SW480 (cell line): ENCODE results near the gene OSBP2.

Experiments
- DNase-seq: peaks from one replicate; pipeline ENCODE4 v3.0.0-alpha.2; 2016; ENCODE audit warnings: low spot score

The OSBP2 gene, protein sequence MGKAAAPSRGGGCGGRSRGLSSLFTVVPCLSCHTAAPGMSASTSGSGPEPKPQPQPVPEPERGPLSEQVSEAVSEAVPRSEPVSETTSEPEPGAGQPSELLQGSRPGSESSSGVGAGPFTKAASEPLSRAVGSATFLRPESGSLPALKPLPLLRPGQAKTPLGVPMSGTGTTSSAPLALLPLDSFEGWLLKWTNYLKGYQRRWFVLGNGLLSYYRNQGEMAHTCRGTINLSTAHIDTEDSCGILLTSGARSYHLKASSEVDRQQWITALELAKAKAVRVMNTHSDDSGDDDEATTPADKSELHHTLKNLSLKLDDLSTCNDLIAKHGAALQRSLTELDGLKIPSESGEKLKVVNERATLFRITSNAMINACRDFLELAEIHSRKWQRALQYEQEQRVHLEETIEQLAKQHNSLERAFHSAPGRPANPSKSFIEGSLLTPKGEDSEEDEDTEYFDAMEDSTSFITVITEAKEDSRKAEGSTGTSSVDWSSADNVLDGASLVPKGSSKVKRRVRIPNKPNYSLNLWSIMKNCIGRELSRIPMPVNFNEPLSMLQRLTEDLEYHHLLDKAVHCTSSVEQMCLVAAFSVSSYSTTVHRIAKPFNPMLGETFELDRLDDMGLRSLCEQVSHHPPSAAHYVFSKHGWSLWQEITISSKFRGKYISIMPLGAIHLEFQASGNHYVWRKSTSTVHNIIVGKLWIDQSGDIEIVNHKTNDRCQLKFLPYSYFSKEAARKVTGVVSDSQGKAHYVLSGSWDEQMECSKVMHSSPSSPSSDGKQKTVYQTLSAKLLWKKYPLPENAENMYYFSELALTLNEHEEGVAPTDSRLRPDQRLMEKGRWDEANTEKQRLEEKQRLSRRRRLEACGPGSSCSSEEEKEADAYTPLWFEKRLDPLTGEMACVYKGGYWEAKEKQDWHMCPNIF

DNA sequence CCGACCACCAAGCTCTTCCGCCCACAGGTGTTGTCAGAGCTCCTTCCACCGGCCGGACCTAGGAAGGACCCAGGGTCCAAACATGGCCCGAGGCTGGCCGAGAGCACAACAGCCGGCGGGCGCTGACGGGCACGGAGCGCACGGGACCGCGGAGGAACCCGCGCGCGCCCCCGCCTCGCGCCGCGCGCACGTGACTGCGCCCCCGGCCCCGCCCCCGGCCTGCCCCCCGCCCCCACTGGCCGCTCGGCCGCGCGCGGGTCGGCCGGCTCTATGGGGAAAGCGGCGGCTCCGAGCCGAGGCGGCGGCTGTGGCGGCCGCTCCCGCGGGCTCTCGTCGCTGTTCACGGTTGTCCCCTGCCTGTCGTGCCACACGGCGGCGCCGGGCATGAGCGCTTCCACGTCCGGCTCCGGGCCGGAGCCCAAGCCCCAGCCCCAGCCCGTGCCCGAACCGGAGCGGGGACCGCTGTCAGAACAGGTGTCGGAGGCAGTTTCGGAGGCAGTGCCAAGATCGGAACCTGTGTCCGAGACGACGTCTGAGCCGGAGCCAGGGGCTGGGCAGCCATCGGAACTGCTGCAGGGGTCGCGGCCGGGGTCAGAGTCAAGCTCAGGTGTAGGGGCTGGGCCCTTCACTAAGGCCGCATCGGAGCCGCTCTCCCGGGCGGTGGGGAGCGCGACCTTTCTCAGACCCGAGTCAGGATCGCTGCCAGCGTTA, at the start of gene OSBP2:
TSS of gene OSBP2 (plus strand) at position 235 of the 711 bp plus-strand sequence. CDS start at position 271, 36 bp downstream.
- peak; percentile 39 for DNase-seq

DNA sequence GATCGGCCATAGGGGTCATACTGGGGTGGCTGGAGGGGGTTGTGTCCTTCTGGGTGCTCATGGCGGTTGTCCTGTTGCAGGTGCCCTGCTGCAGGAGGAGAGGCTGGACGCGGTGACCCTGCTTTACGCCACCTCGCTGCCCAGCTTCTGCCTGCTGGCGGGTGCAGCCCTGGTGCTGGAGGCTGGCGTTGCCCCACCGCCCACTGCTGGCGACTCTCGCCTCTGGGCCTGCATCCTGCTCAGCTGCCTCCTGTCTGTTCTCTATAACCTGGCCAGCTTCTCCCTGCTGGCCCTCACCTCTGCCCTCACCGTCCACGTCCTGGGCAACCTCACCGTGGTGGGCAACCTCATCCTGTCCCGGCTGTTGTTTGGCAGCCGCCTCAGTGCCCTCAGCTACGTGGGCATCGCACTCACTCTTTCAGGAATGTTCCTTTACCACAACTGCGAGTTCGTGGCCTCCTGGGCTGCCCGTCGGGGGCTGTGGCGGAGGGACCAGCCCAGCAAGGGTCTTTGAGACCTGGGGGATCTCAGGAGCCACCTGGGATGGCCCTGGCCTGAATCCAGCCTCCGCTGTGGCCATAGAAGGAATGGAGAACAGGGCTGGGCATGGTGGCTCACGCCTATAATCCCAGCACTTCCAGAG, 48.0 kb upstream of the OSBP2 start:
- DNase-seq: no peak

DNA sequence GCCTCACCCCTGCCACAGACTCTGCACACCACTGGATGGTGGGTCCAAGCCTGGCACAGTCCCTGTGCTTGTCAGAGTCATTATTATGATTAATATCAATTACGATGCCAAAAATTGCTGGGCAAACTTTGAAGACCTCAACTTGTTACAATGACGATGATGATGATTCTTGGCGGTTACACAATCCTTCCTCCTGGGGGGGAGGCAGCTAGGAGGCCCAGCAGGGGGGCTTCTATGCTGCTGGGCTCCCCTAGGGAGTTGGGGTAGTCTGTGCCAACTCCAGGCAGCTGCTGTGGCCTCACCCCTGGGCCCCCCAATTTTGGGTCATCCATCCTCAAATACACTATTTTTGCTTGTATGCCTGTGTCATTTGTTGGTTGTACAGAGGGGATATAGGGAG, 47.1 kb upstream of the OSBP2 start:
- DNase-seq: no peak

GRCh38 chr22:30648825-30649224, 45.8 kb upstream of the OSBP2 start:
- no peak for DNase-seq

GRCh38 chr22:30649430-30650007, 45.2 kb upstream of the OSBP2 start:
- peak; percentile 91 for DNase-seq

DNA sequence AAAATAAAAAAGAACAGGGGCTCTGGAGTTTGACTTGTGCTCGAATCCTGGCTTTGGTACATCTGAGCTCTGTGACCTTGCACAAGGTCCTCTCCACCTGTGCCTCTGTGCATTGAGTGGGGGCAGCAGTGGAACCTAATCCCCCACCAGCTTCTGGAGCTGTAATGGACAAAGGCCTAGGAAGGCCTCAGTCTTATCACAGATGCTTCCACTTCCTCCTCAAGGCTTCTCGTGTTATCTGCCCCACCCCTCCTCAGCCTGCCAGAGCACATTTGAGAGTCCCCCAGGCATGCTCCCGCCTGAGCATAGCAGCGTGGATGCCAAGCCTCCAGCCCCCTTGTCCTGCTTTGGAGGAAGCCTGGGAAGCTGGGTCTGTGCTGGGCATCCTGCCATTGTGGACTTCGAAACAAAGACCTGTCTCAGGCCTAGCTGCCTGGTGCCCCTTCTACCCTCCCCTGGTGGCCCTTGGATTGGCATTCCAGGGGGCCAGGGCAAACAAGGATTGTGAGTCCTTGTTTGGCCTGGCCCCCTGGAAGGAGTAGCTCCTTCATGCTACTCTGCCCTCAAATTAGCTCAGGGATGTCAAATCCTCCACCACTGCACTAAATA, 44.1 kb upstream of the OSBP2 start:
- DNase-seq: no peak

- no peak for DNase-seq
These were observed 41.8 kb upstream of the OSBP2 start for GRCh38 chr22:30652852-30653251.

- DNase-seq: no peak
These were observed 40.3 kb upstream of the OSBP2 start for GRCh38 chr22:30654361-30654760.

- DNase-seq: no peak
These were observed 39.1 kb upstream of the OSBP2 start for GRCh38 chr22:30655532-30655931.

- DNase-seq: no peak
These were observed 32.6 kb upstream of the OSBP2 start for GRCh38 chr22:30662040-30662439.

DNA sequence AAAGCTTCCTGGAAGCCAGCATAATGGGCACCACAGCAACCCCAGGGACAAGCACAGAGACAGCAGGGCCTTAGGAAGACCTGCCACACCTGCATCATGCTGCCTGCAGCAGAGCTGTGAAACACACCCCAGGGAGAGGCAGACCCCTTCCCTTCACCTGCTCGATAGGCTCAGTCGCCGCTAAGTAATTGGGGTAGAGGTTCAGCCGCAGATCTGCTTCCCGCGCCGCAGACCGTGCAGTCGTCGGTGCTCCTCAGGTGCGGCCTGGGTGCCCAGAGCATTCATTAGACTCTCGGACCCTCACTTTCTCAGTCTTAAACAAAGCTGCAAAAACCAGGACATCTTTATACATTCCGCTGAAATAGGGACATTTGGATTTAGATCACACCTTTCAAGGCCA, 29.9 kb upstream of the OSBP2 start:
- no peak for DNase-seq

DNA sequence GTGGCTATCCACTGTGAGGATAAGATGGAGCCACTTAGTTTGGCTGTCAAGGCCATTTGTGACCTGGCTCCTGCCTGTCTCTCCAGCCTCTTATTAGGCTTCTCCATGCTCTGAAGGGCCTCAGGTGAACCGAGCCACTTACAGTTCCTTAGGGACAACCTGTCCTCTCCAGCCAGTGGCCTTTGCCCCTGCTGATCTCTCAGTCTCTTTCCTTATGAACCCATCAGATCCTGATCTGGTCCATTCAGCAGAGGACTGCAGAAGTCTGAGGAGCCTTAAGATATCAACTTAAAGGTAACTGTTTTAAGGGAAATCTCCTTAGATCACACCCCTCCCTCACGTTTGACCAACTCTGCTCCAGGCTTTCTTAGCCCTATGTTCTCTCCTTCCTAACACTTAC, 29.4 kb upstream of the OSBP2 start:
- no peak for DNase-seq

DNA sequence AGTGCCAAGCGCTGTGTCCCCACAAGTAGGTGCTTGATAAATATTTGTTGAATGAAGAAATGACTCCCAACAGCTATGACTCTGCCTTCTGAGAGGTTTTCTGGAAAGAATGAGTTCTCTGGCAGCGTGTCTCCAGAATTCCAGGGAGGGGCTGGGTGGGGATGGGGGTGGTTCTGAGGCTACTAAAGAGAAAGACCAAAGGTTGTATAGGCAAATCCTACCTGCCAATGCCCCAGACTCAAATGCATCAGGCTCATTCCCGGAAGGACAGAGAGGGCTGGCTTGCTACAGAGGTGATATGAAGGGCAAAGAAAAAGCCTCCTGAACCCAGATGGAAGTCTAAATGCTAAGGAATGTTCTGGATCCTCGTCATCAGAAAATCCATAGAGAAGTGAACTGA, 28.9 kb upstream of the OSBP2 start:
- no peak for DNase-seq

- DNase-seq: peak; percentile 18
These were observed 27.6 kb upstream of the OSBP2 start for GRCh38 chr22:30667107-30667493.

DNA sequence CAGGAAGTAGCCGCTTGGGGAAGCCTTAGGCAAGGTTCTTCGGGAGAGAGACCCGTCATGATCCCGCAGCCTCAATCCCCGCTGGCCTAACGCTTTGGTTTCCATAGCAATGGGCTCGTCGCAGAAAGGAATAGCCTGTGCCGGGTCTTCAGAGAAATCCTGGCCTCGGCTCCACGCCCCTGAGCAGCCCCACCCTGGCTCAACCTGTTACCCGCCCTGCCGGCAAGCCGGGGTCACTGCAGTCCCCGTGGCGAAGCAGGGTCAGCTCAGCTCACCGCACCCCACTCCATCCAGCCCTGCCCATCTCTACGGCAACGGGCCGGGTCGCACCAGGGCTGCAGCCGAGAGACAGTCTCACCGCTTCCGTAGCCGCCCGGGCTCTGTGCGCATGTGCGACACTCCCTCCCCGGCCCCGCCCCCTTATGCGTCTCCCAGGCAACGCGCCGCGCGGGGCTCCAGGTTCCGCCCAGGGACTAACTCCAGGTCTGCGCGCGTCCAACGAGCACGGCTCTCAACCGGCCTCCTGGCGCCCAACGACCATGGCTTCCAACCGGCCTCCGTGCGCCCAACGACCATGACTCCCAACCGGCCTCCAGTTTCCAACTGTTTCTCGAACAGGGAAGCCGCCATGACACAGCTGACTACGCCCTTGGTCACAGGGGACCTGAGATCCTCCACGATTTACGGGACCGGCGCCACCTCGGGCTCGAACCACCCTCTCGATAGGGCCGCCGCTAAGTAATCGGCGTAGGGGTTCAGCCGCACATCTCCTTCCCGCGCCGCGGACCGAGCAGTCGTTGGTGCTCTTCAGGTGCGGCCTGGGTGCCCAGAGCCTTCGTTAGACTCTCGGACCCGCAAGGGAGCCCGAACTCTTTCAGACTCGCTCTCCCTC, 26.9 kb upstream of the OSBP2 start, which contains the start of gene DUSP18:
TSS of gene DUSP18 (minus strand) at position 382 of the 892 bp plus-strand sequence. CDS start 3,872 bp downstream, outside the sequence.
- peak; percentile 89 for DNase-seq

DNA sequence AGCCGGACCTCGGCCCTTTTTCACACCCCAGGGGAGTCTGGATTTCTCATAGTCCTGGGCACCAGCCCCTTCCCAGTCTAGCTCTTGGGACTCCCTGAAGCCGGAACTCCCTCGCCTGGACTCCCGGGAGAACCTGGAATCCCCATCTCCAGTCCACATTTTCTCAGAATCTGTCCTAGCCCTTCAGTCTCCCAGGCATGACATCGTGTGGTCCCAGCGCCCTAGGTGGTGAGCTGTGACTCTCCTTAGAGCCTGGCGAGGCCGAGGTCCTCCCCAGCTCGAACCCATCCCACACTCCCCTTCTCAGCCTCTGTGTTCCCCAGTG, 26.3 kb upstream of the OSBP2 start:
- DNase-seq: no peak

DNA sequence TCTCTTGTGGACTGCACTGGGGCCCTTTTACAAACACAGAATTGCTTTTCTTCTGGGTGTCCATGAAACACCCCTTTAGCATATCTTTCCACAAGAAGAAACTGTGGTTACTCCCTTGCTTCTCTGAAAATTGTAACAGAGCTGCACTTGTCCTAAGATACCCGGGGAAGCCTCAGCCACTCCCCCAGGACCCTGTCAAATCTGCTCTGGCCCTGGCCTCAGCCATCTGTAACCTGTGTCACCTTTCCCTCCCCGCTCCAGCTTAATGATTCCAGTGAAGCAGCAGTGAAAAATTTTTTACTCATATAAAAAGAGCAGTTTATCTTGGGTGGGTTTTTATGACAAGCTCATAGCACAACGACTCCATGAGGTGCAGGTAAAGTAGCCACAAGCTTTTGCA, 23.6 kb upstream of the OSBP2 start:
- DNase-seq: no peak

GRCh38 chr22:30673136-30673535, 21.5 kb upstream of the OSBP2 start:
- DNase-seq: no peak

DNA sequence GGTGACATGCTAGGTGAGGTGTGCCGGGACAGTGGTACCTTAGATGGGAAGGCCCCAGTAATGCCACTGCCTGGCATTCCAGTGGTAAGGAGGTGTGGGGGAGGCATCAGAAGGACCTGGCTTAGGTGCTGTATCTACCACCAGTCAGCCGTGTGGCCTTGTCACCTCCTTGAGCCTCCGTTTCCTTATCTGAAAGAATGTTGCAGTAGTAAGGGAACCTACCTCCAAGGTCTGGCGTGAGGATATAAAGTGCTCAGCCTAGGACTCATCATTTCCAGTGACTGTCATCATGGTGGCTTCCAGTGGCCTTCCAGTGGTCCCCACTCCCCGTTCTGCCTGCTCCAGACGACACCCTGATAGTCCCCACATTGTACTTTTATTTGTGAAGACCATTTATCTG, 20.2 kb upstream of the OSBP2 start:
- no peak for DNase-seq

GRCh38 chr22:30675436-30675835, 19.2 kb upstream of the OSBP2 start:
- DNase-seq: no peak
